ENCODE measurements around the gene DMAC2L. TPM values are rescaled to one million over a fixed set of nuclear protein-coding genes. Genes with fewer than 3 reads are reported as not detected.

The DMAC2L gene
- total RNA-seq (2021) (14.0 to 17.7 TPM (median 16.4 TPM) in 3 replicates), Bru-seq, nascent RNA (percentile 86 among the genes with signal in this experiment)
- long read RNA-seq, experiment 1, full-length matches to known transcripts, result 30 of 62 reads
- long read RNA-seq, experiment 1, partial matches to known transcripts, result 5 of 62 reads
- long read RNA-seq, experiment 1, other reads (novel, unspliced or antisense), result 27 of 62 reads
- long read RNA-seq, experiment 2, partial matches to known transcripts, result 2 of 17 reads
- long read RNA-seq, experiment 2, other reads (novel, unspliced or antisense), result 12 of 17 reads
- long read RNA-seq, experiment 3, transcript ATP5S-207 (5 exons, 2,008 nt), result major isoform, 11 of 23 reads
- long read RNA-seq, experiment 3, partial matches to known transcripts, result 1 of 23 reads
- long read RNA-seq, experiment 3, other reads (novel, unspliced or antisense), result 10 of 23 reads

GRCh38 chr14:50311972-50312733, at the start of gene DMAC2L, which contains the start of gene L2HGDH:
Gene DMAC2L, plus strand, starts transcription at chr14:50312324. Its CDS starts 9,164 bp downstream, at chr14:50321488.
Gene L2HGDH, minus strand, starts transcription at chr14:50312229. Its CDS starts 79 bp downstream, at chr14:50312150.
- Mint-ChIP-seq H3K27ac (peak within 1 kb of the TSS; percentile 85), H3K9me3 (peaks cover 19% of the 10 kb centered on the region), H3K4me1 (peaks cover 25% of the 10 kb centered on the region), H3K36me3 (peaks cover 35% of the 10 kb centered on the region), H3K4me3 (peak within 1 kb of the TSS; percentile 86), H3K27me3 (ENCODE audit: low read depth) (peaks cover 6% of the 10 kb centered on the region; the same call in 1 of the 2 replicates)
- POLR2A ChIA-PET, result interaction anchor here (0.6 to 1.3 kb wide), 6 partner anchors 20 to 450 kb away, joined by 3 read pairs; partner anchors contain the start of genes MAP4K5 and SAV1
- ATAC-seq, result peak; percentile 94
- CTCF ChIA-PET, result interaction anchor here (0.5 to 2.4 kb wide), 12 partner anchors 9 to 548 kb away, joined by 3 to 20 read pairs (median 4); partner anchors contain the start of genes ATL1 and MAP4K5
- peak; percentile 94 for DNase-seq (ENCODE audit: low spot score)
- no peak for TF ChIP-seq CREB1 (CRISPR knock-in tag; IDR thresholded peaks at IDR 0.05)
- no peak for TF ChIP-seq OVOL2 (CRISPR knock-in tag; IDR thresholded peaks at IDR 0.05; ENCODE audit: borderline replicate concordance)
- TF ChIP-seq ZNF138 (CRISPR knock-in tag; conservative IDR thresholded peaks at IDR 0.05), result no peak
- TF ChIP-seq ZNF532 (CRISPR knock-in tag; IDR thresholded peaks at IDR 0.05; ENCODE audit: borderline replicate concordance), result no peak
- peak; percentile 18; the same call in 1 of the 2 replicates for TF ChIP-seq FOXK1 (CRISPR knock-in tag; IDR thresholded peaks at IDR 0.05)
- TF ChIP-seq SMAD3 (CRISPR knock-in tag; IDR thresholded peaks at IDR 0.05; ENCODE audit: borderline replicate concordance), result peak; percentile 92
- TF ChIP-seq ZNF416 (CRISPR knock-in tag; IDR thresholded peaks at IDR 0.05), result peak; percentile 72; the same call in 1 of the 2 replicates
- peak; percentile 93 for TF ChIP-seq MAX (CRISPR knock-in tag; IDR thresholded peaks at IDR 0.05)
- no peak for TF ChIP-seq SMAD4 (CRISPR knock-in tag; IDR thresholded peaks at IDR 0.05)
- no peak for TF ChIP-seq ZMAT4 (CRISPR knock-in tag; IDR thresholded peaks at IDR 0.05)
- TF ChIP-seq GABPB1 (CRISPR knock-in tag; IDR thresholded peaks at IDR 0.05), result peak; percentile 45
- no peak for TF ChIP-seq RORB (CRISPR knock-in tag; IDR thresholded peaks at IDR 0.05)
- peak; percentile 62; the same call in 1 of the 2 replicates for TF ChIP-seq ESRRA (CRISPR knock-in tag; IDR thresholded peaks at IDR 0.05; ENCODE audit: borderline replicate concordance)
- no peak for TF ChIP-seq ZNF121 (CRISPR knock-in tag; IDR thresholded peaks at IDR 0.05)
- TF ChIP-seq PRDM15 (CRISPR knock-in tag; IDR thresholded peaks at IDR 0.05), result peak; percentile 30; the same call in 1 of the 2 replicates
- no peak for TF ChIP-seq HMGA2 (CRISPR knock-in tag; IDR thresholded peaks at IDR 0.05)
- no peak for TF ChIP-seq AFF4 (CRISPR knock-in tag; IDR thresholded peaks at IDR 0.05; ENCODE audit: borderline replicate concordance)
- TF ChIP-seq ZNF396 (CRISPR knock-in tag; IDR thresholded peaks at IDR 0.05; ENCODE audit: borderline replicate concordance), result no peak
- no peak for TF ChIP-seq GRHL2 (CRISPR knock-in tag; IDR thresholded peaks at IDR 0.05; ENCODE audit: insufficient replicate concordance, severe bottlenecking)
- TF ChIP-seq IRF1 (CRISPR knock-in tag; IDR thresholded peaks at IDR 0.05), result peak; percentile 32; the same call in 1 of the 2 replicates
